Peyer's patch (tissue), 4 donors: ENCODE data around the gene CALN1. TPM values are rescaled to one million over a fixed set of nuclear protein-coding genes. Genes with fewer than 3 reads are reported as not detected.

Experiments
- DNase-seq, 3 donors: peaks; one replicate each; pipeline ENCODE4 v3.0.0-alpha.2; 2017 to 2019
- H3K27ac ChIP-seq, 4 donors: fragments of 200-600 bp; sonication (generic); one replicate each; pipeline ENCODE4 v1.5.1; 2016 to 2019
- H3K27me3 ChIP-seq, 2 donors: fragments of 200-600 bp; sonication (generic); one replicate each; pipeline ENCODE4 v1.5.1; 2019
- H3K36me3 ChIP-seq, 3 donors: fragments of 200-600 bp; sonication (generic); one replicate each; pipeline ENCODE4 v1.5.1; 2016 to 2019
- H3K4me1 ChIP-seq, 4 donors: fragments of 200-600 bp; sonication (generic); one replicate each; pipeline ENCODE4 v1.5.1; 2016 to 2019
- H3K4me3 ChIP-seq, 4 donors: fragments of 200-600 bp; sonication (generic); 1 replicate in 3 of 4; 2 replicates in 1 of 4; pipeline ENCODE4 v1.5.1; 2016 to 2019; ENCODE audit warnings: mild to moderate bottlenecking in 1 of 4
- H3K9me3 ChIP-seq, 4 donors: fragments of 200-600 bp; sonication (generic); one replicate each; pipeline ENCODE4 v1.5.1; 2016 to 2019; ENCODE audit warnings: mild to moderate bottlenecking in 1 of 4
- POLR2A ChIP-seq, 2 donors: fragments of 450-650 bp; IDR thresholded peaks; one replicate each; pipeline ENCODE4 v1.5.1; 2017; ENCODE audit warnings: antibody characterized with exemption in 2 of 2, mild to moderate bottlenecking in 2 of 2, moderate library complexity in 2 of 2
- total RNA-seq, 4 donors: library from RNA; depleted of rRNA; stranded (reverse); fragments of >200 nt; gene quantifications; one replicate each; pipeline ENCODE4 v1.1.0, GENCODE V29; 2016
- TF ChIP-seq, protein P1 (sequence below), 6 experiments: fragments of 450-650 bp in 4 of 6; fragments of 200-600 bp in 2 of 6; sonication (generic) in 1 of 6; IDR thresholded peaks; one replicate each; pipeline ENCODE4 v1.5.1; 2017 to 2019; ENCODE audit warnings: antibody characterized with exemption in 6 of 6, mild to moderate bottlenecking in 3 of 6, moderate library complexity in 1 of 6

The CALN1 gene
- total RNA-seq, 4 donors from 2014 or later: 0.13 TPM; not detected in 3

DNA sequence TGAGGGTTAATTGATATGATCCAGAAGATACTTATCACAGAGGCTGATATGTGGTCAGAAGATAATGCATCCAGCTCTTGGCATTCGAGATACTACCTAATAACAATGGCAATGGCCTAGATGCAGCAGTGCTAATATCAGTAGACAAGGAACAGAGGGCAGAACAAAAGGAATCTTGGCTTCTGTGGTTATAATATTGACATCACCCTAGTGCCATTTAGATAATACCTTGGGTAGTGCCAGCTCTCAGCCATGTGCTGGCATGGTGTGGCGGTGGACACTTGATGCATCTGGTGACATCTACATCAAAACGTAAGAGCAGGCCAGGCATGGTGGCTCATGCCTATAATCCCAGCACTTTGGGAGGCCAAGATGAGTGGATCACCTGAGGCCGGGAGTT lies 101.8 kb downstream of the CALN1 start:
- H3K9me3 ChIP-seq: no peaks in the 10 kb centered on the region
- no peak for DNase-seq
- no peaks in the 10 kb centered on the region for H3K36me3 ChIP-seq
- TF ChIP-seq POLR2A (IDR thresholded peaks at IDR 0.05): no peak
- TF ChIP-seq, protein P1, sequence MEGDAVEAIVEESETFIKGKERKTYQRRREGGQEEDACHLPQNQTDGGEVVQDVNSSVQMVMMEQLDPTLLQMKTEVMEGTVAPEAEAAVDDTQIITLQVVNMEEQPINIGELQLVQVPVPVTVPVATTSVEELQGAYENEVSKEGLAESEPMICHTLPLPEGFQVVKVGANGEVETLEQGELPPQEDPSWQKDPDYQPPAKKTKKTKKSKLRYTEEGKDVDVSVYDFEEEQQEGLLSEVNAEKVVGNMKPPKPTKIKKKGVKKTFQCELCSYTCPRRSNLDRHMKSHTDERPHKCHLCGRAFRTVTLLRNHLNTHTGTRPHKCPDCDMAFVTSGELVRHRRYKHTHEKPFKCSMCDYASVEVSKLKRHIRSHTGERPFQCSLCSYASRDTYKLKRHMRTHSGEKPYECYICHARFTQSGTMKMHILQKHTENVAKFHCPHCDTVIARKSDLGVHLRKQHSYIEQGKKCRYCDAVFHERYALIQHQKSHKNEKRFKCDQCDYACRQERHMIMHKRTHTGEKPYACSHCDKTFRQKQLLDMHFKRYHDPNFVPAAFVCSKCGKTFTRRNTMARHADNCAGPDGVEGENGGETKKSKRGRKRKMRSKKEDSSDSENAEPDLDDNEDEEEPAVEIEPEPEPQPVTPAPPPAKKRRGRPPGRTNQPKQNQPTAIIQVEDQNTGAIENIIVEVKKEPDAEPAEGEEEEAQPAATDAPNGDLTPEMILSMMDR (IDR thresholded peaks at IDR 0.05): no peak
- no peaks in the 10 kb centered on the region for H3K27me3 ChIP-seq
- no peak overlapping the region for H3K4me3 ChIP-seq
- H3K4me1 ChIP-seq: no peaks in the 10 kb centered on the region
- H3K27ac ChIP-seq: no peak overlapping the region

DNA sequence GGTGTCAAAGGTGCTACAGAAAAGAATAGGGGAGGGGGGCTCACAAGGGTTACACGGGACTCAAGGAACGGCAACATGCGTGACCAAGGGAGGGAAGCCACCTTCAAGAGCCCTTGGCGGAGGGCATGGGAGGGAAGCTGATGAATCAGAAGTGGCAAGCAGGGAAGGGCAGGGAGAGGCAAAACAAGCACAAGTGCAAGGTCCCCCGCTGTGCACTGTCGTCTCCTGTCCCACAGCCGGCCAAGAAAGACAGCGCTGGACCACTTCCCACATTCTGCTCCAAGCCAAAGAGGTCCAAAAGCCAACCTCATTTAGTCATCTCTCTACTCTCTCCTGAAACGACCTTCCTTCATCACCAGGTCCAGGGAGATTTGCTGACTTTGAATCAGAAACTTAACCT lies 102.7 kb downstream of the CALN1 start:
- Histone ChIP-seq H3K27ac (no peak overlapping the region), H3K36me3 (no peaks in the 10 kb centered on the region), H3K27me3 (no peaks in the 10 kb centered on the region), H3K4me1 (no peaks in the 10 kb centered on the region), H3K9me3 (no peaks in the 10 kb centered on the region), H3K4me3 (no peak overlapping the region)
- TF ChIP-seq, protein P1 (IDR thresholded peaks at IDR 0.05): no peak
- TF ChIP-seq POLR2A (IDR thresholded peaks at IDR 0.05): no peak
- no peak for DNase-seq

DNA sequence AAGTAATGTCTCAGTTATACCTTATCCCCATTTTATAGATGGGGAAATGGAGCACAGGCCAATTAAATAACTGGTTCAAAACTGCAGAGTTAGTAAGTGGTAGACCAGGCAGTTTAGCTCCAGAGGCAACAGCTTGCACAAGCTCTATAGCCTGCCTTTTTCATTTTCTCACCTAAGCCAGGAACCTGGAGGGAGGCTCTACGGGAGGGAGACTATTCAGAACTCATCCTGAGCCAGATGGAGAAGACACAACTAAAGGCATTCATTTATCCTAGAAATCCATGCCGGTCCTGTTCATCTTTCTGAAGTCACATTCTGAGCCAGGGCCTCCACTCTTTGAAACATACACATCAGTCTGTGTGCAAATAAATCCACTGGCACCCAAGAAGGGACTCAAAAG lies 103.2 kb downstream of the CALN1 start:
- TF ChIP-seq POLR2A (IDR thresholded peaks at IDR 0.05): no peak
- TF ChIP-seq, protein P1 (IDR thresholded peaks at IDR 0.05): no peak
- no peaks in the 10 kb centered on the region for H3K36me3 ChIP-seq
- no peak overlapping the region for H3K4me3 ChIP-seq
- H3K27ac ChIP-seq: no peak overlapping the region
- no peaks in the 10 kb centered on the region for H3K9me3 ChIP-seq
- no peaks in the 10 kb centered on the region for H3K27me3 ChIP-seq
- DNase-seq: no peak
- no peaks in the 10 kb centered on the region for H3K4me1 ChIP-seq

DNA sequence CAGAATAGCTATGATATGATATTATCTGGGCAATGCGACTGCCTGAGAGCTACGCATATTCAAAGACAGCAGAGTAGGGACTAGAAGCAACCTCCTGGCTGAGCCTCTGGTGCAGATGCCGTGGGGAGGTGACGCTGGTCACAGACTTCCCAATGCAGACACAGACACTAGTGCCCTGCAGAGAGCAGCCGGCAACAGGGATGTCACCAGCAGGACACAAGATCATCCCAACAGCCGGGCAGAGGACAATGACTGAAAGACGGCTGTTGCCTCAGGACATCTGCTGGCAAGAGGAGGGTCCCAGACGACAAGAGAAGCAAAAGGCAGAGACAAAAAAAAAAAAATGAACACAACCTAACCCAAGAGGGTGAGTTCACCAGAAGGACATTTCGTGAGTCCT lies 104.6 kb downstream of the CALN1 start:
- no peak for DNase-seq
- Histone ChIP-seq H3K27me3 (no peaks in the 10 kb centered on the region), H3K27ac (no peak overlapping the region), H3K4me1 (no peaks in the 10 kb centered on the region), H3K4me3 (no peak overlapping the region), H3K36me3 (no peaks in the 10 kb centered on the region), H3K9me3 (no peaks in the 10 kb centered on the region)
- TF ChIP-seq POLR2A (IDR thresholded peaks at IDR 0.05): no peak
- TF ChIP-seq, protein P1 (IDR thresholded peaks at IDR 0.05): no peak

DNA sequence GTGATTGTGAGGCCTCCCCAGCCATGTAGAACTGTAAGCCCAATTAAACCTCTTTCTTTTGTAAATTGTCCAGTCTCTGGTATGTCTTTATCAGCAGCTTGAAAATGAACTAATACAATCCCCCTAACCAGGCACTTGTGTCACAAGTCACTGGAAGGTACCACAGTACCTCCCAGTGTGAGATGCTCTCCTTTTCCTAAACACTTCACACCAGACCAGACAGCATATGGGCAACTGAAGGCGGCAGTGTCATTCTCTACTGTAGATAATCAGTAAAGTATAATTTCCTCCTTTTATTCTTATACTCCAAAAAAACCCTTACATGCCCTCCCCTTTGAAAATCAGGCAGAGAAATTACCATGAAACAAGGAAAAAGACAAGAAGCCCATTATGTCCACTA lies 113.2 kb downstream of the CALN1 start:
- no peak for DNase-seq
- TF ChIP-seq, protein P1 (IDR thresholded peaks at IDR 0.05): no peak
- no peak for TF ChIP-seq POLR2A (IDR thresholded peaks at IDR 0.05)

DNA sequence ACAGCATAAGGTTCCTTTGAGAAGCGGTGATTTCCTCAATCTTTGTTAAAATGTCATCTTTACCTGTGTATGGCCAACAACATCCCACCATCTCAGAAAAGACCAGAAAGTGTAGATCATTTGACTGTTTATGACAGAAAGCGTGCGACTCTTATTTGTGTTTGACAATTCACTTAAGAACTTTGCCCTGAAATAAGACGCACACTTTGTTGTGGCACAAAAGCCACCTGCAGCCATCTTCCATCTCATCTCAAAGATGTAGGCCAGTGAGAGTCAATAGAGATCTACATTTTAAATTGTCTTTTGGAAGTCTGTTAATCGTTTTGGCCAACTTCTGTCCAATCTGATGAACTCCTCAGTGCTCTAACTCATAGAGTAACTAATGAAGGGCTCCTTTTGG lies 114.0 kb downstream of the CALN1 start:
- TF ChIP-seq, protein P1 (IDR thresholded peaks at IDR 0.05): no peak
- TF ChIP-seq POLR2A (IDR thresholded peaks at IDR 0.05): no peak
- no peak for DNase-seq
- H3K36me3 ChIP-seq: no peaks in the 10 kb centered on the region
- H3K27me3 ChIP-seq: no peaks in the 10 kb centered on the region
- H3K4me3 ChIP-seq: no peak overlapping the region
- H3K4me1 ChIP-seq: no peaks in the 10 kb centered on the region
- no peak overlapping the region for H3K27ac ChIP-seq
- no peaks in the 10 kb centered on the region for H3K9me3 ChIP-seq

More for the DNA sequence above, 113.2 kb downstream of the CALN1 start:
- H3K4me3 ChIP-seq: no peak overlapping the region
- H3K27me3 ChIP-seq: no peaks in the 10 kb centered on the region
- H3K9me3 ChIP-seq: no peaks in the 10 kb centered on the region
- H3K4me1 ChIP-seq: no peaks in the 10 kb centered on the region
- no peaks in the 10 kb centered on the region for H3K36me3 ChIP-seq
- H3K27ac ChIP-seq: no peak overlapping the region
